Neuronal stem cell (in vitro differentiated cells): ENCODE measurements around the gene ELF5.

Experiments used
- DNase-seq: peaks from one replicate; pipeline ENCODE4 v3.0.0-alpha.2; 2013; ENCODE audit warnings: low spot score
- H2AFZ ChIP-seq: one replicate; pipeline ENCODE4 v1.6.1; 2013; ENCODE audit warnings: mild to moderate bottlenecking, low read length, inconsistent platforms
- H2AK5ac ChIP-seq: 2 replicates; pipeline ENCODE4 v1.6.1; 2013; ENCODE audit warnings: low read depth, mild to moderate bottlenecking, inconsistent platforms, low read length, moderate library complexity, mixed read lengths
- H2BK120ac ChIP-seq: 2 replicates; pipeline ENCODE4 v1.6.1; 2013; ENCODE audit warnings: low read depth, mild to moderate bottlenecking, inconsistent platforms, low read length, moderate library complexity, mixed read lengths
- H2BK12ac ChIP-seq: one replicate; pipeline ENCODE4 v1.6.1; 2013; ENCODE audit warnings: low read length, inconsistent platforms
- H2BK15ac ChIP-seq: 2 replicates; pipeline ENCODE4 v1.6.1; 2013; ENCODE audit warnings: mild to moderate bottlenecking, low read length, inconsistent platforms, mixed read lengths
- H2BK5ac ChIP-seq: one replicate; pipeline ENCODE4 v1.6.1; 2013; ENCODE audit warnings: inconsistent platforms, mild to moderate bottlenecking, low read length, moderate library complexity
- H3K14ac ChIP-seq: one replicate; pipeline ENCODE4 v1.6.1; 2013; ENCODE audit warnings: low read length, inconsistent platforms
- H3K18ac ChIP-seq: 2 replicates; pipeline ENCODE4 v1.6.1; 2013; ENCODE audit warnings: low read length, inconsistent platforms
- H3K23ac ChIP-seq: 2 replicates; pipeline ENCODE4 v1.6.1; 2013; ENCODE audit warnings: low read depth, mild to moderate bottlenecking, mixed read lengths, low read length, inconsistent platforms; ENCODE audit not compliant: poor library complexity
- H3K27ac ChIP-seq: replicated peaks from 3 replicates; pipeline ENCODE4 v1.5.1; 2013; ENCODE audit warnings: low read length, inconsistent platforms
- H3K27me3 ChIP-seq, 3 experiments: 2 replicates each; pipeline ENCODE4 v1.6.1; 2013; ENCODE audit warnings: low read length in 3 of 3, mild to moderate bottlenecking in 2 of 3, inconsistent platforms in 1 of 3, low read depth in 1 of 3, mixed read lengths in 1 of 3, moderate library complexity in 1 of 3; ENCODE audit not compliant: control insufficient read depth in 3 of 3, insufficient read depth in 3 of 3
- H3K36me3 ChIP-seq, 2 donors: replicated peaks in 1 of 2; 2 replicates each; pipeline ENCODE4 v1.6.1; 2013; ENCODE audit warnings: low read length in 2 of 2; ENCODE audit not compliant: control insufficient read depth in 2 of 2, insufficient read depth in 2 of 2
- H3K4ac ChIP-seq: 2 replicates; pipeline ENCODE4 v1.6.1; 2013; ENCODE audit warnings: inconsistent platforms, mild to moderate bottlenecking, low read length, moderate library complexity
- H3K4me1 ChIP-seq, 2 donors: 1 replicate in 1 of 2; 2 replicates in 1 of 2; pipeline ENCODE4 v1.6.1; 2013; ENCODE audit warnings: low read length in 2 of 2, low read depth in 1 of 2; ENCODE audit not compliant: control insufficient read depth in 2 of 2, insufficient read depth in 1 of 2
- H3K4me2 ChIP-seq: one replicate; pipeline ENCODE4 v1.6.1; 2013; ENCODE audit warnings: mild to moderate bottlenecking, low read length, inconsistent platforms; ENCODE audit not compliant: insufficient read depth, poor library complexity, severe bottlenecking
- H3K4me3 ChIP-seq, 2 donors: 2 replicates each; pipeline ENCODE4 v1.5.1; 2013; ENCODE audit warnings: low read length in 2 of 2, mild to moderate bottlenecking in 2 of 2, inconsistent platforms in 1 of 2, moderate library complexity in 1 of 2
- H3K79me1 ChIP-seq: one replicate; pipeline ENCODE4 v1.6.1; 2013; ENCODE audit warnings: low read depth, mild to moderate bottlenecking, inconsistent platforms, low read length, moderate library complexity
- H3K9ac ChIP-seq: one replicate; pipeline ENCODE4 v1.6.1; 2013; ENCODE audit warnings: mild to moderate bottlenecking, low read depth, low read length, inconsistent platforms; ENCODE audit not compliant: poor library complexity
- H3K9me3 ChIP-seq, 2 donors: replicated peaks in 1 of 2; 2 replicates each; pipeline versions ENCODE3 to v1.6.1; 2013; ENCODE audit warnings: low read length in 2 of 2, mild to moderate bottlenecking in 2 of 2, inconsistent platforms in 1 of 2, low read depth in 1 of 2, mixed read lengths in 1 of 2, moderate library complexity in 1 of 2; ENCODE audit not compliant: control insufficient read depth in 2 of 2, insufficient read depth in 1 of 2
- H4K8ac ChIP-seq: one replicate; pipeline ENCODE4 v1.6.1; 2013; ENCODE audit warnings: low read depth, mild to moderate bottlenecking, inconsistent platforms, low read length, moderate library complexity
- H4K91ac ChIP-seq: one replicate; pipeline ENCODE4 v1.6.1; 2013; ENCODE audit warnings: low read length, low read depth, mild to moderate bottlenecking, inconsistent platforms; ENCODE audit not compliant: poor library complexity
- WGBS, 2 donors: extraction: QIAGEN DNeasy Blood & Tissue Kit; methylation state at CpG; one replicate each; pipeline ENCODE4 v1.1.7; 2013; ENCODE audit warnings: missing lambda C conversion rate in 2 of 2, mixed read lengths in 1 of 2; ENCODE audit not compliant: insufficient read length in 2 of 2, insufficient replicate concordance in 1 of 2; ENCODE audit errors: extremely low coverage in 2 of 2; 5-methylcytosine and 5-hydroxymethylcytosine counted together

The ELF5 gene

GRCh38 chr11:34476849-34477248, 36.7 kb downstream of the ELF5 start:
- no peak overlapping the region for H3K18ac ChIP-seq
- H2BK15ac ChIP-seq = no peak overlapping the region
- peaks cover 0 to 16% (median 0%) of the 10 kb centered on the region in 3 experiments for H3K27me3 ChIP-seq
- no peak overlapping the region for H2AK5ac ChIP-seq
- no peak overlapping the region for H2BK5ac ChIP-seq
- no peak overlapping the region for H4K8ac ChIP-seq
- H3K4me2 ChIP-seq = no peak overlapping the region
- H3K4ac ChIP-seq = no peak overlapping the region
- H3K4me3 ChIP-seq = no peak overlapping the region
- no peak overlapping the region for H2BK120ac ChIP-seq
- H3K27ac ChIP-seq = no peak overlapping the region
- no CpG with 5 or more reads among the region's 4 CpGs for WGBS, 2 donors
- no peaks in the 10 kb centered on the region for H3K36me3 ChIP-seq
- no peak overlapping the region for H3K23ac ChIP-seq
- H2AFZ ChIP-seq = no peak overlapping the region
- no peaks in the 10 kb centered on the region for H3K9me3 ChIP-seq
- H3K4me1 ChIP-seq = no peaks in the 10 kb centered on the region
- H2BK12ac ChIP-seq = no peak overlapping the region
- DNase-seq = no peak
- H3K79me1 ChIP-seq = no peaks in the 10 kb centered on the region
- no peak overlapping the region for H3K9ac ChIP-seq
- no peak overlapping the region for H4K91ac ChIP-seq
- no peak overlapping the region for H3K14ac ChIP-seq

GRCh38 chr11:34475656-34476055, 37.9 kb downstream of the ELF5 start:
- WGBS, 2 donors = no CpG with 5 or more reads among the region's 3 CpGs
- no peak overlapping the region for H2AFZ ChIP-seq
- DNase-seq = no peak
- no peaks in the 10 kb centered on the region for H3K9me3 ChIP-seq
- H3K36me3 ChIP-seq = peaks cover 0 to 3% of the 10 kb centered on the region in 2 donors
- no peaks in the 10 kb centered on the region for H3K79me1 ChIP-seq
- no peak overlapping the region for H3K18ac ChIP-seq
- no peak overlapping the region for H2BK15ac ChIP-seq
- H3K14ac ChIP-seq = no peak overlapping the region
- H3K4ac ChIP-seq = no peak overlapping the region
- peaks cover 0 to 16% (median 0%) of the 10 kb centered on the region in 3 experiments for H3K27me3 ChIP-seq
- no peak overlapping the region for H4K91ac ChIP-seq
- H3K23ac ChIP-seq = no peak overlapping the region
- H3K27ac ChIP-seq = no peak overlapping the region
- no peak overlapping the region for H2BK12ac ChIP-seq
- H2BK5ac ChIP-seq = no peak overlapping the region
- H2AK5ac ChIP-seq = no peak overlapping the region
- H3K9ac ChIP-seq = no peak overlapping the region
- no peak overlapping the region for H4K8ac ChIP-seq
- no peak overlapping the region for H2BK120ac ChIP-seq
- no peaks in the 10 kb centered on the region for H3K4me1 ChIP-seq
- no peak overlapping the region for H3K4me3 ChIP-seq
- no peak overlapping the region for H3K4me2 ChIP-seq

GRCh38 chr11:34473603-34474169, 39.9 kb downstream of the ELF5 start:
- Histone ChIP-seq H3K27me3 (peaks cover 0 to 5% (median 0%) of the 10 kb centered on the region in 3 experiments), H3K79me1 (no peaks in the 10 kb centered on the region), H3K36me3 (peaks cover 0 to 9% of the 10 kb centered on the region in 2 donors), H2AFZ (no peak overlapping the region), H3K27ac (no peak overlapping the region), H3K14ac (no peak overlapping the region), H3K18ac (no peak overlapping the region), H3K4me2 (no peak overlapping the region), H3K4me1 (no peaks in the 10 kb centered on the region), H3K9me3 (no peaks in the 10 kb centered on the region), H4K91ac (no peak overlapping the region), H2AK5ac (no peak overlapping the region), H2BK120ac (no peak overlapping the region), H3K4me3 (no peak overlapping the region), H4K8ac (no peak overlapping the region), H3K9ac (no peak overlapping the region), H2BK12ac (no peak overlapping the region), H2BK5ac (no peak overlapping the region), H3K4ac (no peak overlapping the region), H2BK15ac (no peak overlapping the region), H3K23ac (no peak overlapping the region)
- no peak for DNase-seq
- WGBS, 2 donors = no CpG with 5 or more reads among the region's 4 CpGs

GRCh38 chr11:34468209-34468841, 45.3 kb downstream of the ELF5 start:
- no CpG with 5 or more reads among the region's 8 CpGs for whole genome bisulfite sequencing, 2 donors
- no peak overlapping the region for H2AFZ ChIP-seq
- H3K27me3 ChIP-seq = no peaks in the 10 kb centered on the region
- no peak overlapping the region for H2BK120ac ChIP-seq
- no peak overlapping the region for H2BK15ac ChIP-seq
- H4K91ac ChIP-seq = no peak overlapping the region
- H2BK5ac ChIP-seq = no peak overlapping the region
- H3K4me1 ChIP-seq = no peaks in the 10 kb centered on the region
- H3K9ac ChIP-seq = no peak overlapping the region
- H3K18ac ChIP-seq = no peak overlapping the region
- no peak overlapping the region for H3K14ac ChIP-seq
- DNase-seq = no peak
- peaks cover 0 to 15% of the 10 kb centered on the region in 2 donors for H3K36me3 ChIP-seq
- no peak overlapping the region for H3K23ac ChIP-seq
- H3K27ac ChIP-seq = no peak overlapping the region
- H3K4ac ChIP-seq = no peak overlapping the region
- no peak overlapping the region for H2AK5ac ChIP-seq
- H3K79me1 ChIP-seq = no peaks in the 10 kb centered on the region
- H3K4me2 ChIP-seq = no peak overlapping the region
- no peak overlapping the region for H4K8ac ChIP-seq
- H3K4me3 ChIP-seq = no peak overlapping the region
- peaks cover 5% of the 10 kb centered on the region in 2 donors for H3K9me3 ChIP-seq
- no peak overlapping the region for H2BK12ac ChIP-seq
